Gastrocnemius medialis (tissue), 4 donors: ENCODE results near the gene RUFY1.
"Not testable (repeated sequence)": the region's sequence is repeated elsewhere in the genome, so short reads cannot be mapped to it uniquely, and the experiment has no call there.

Experiments used
- POLR2A ChIP-seq, 2 donors: fragments of 450-650 bp; IDR thresholded peaks; one replicate each; pipeline ENCODE4 v1.6.1; 2017; ENCODE audit warnings: antibody characterized with exemption in 2 of 2, mild to moderate bottlenecking in 2 of 2, moderate library complexity in 2 of 2
- TF ChIP-seq, protein P1 (sequence below), 5 experiments: fragments of 450-650 bp in 3 of 5; fragments of 200-600 bp in 2 of 5; sonication (generic) in 2 of 5; IDR thresholded peaks in 4 of 5; conservative IDR thresholded peaks in 1 of 5; 1 replicate in 4 of 5; 2 replicates in 1 of 5; pipeline ENCODE4 v1.5.1; 2016 to 2019; ENCODE audit warnings: antibody characterized with exemption in 5 of 5, mild to moderate bottlenecking in 3 of 5, moderate library complexity in 3 of 5

DNA sequence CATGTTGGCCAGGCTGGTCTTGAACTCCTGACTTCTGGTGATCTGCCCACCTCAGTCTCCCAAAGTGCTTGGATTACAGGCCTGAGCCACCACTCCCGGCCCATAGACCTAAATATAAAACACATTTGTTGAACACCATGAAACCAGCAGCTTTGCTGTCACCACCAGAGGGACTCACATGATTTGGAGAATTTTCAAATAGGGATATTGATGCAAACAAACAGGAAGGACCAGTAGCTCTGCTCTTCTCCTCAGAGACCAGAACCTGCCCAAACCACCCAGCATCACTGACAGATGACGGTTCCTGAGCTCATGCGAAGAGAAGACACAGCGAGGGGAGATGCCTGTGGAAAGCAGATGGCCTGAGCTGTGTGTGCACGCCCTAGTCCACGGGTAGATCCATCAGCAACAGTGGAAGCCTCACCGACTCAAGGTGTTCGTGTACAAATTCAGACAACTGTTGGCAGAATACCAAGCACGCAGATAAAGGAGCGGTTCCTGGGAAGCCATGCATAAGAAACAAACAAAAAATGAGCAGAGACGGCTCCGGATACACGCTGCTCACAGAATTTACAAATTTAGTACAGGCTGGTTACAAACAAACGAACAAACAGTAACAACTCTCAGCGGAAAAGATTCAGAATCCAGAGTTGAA, 30.8 kb upstream of the RUFY1 start:
- TF ChIP-seq, protein P1, sequence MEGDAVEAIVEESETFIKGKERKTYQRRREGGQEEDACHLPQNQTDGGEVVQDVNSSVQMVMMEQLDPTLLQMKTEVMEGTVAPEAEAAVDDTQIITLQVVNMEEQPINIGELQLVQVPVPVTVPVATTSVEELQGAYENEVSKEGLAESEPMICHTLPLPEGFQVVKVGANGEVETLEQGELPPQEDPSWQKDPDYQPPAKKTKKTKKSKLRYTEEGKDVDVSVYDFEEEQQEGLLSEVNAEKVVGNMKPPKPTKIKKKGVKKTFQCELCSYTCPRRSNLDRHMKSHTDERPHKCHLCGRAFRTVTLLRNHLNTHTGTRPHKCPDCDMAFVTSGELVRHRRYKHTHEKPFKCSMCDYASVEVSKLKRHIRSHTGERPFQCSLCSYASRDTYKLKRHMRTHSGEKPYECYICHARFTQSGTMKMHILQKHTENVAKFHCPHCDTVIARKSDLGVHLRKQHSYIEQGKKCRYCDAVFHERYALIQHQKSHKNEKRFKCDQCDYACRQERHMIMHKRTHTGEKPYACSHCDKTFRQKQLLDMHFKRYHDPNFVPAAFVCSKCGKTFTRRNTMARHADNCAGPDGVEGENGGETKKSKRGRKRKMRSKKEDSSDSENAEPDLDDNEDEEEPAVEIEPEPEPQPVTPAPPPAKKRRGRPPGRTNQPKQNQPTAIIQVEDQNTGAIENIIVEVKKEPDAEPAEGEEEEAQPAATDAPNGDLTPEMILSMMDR (IDR thresholded peaks at IDR 0.05 in 4 of 5, conservative IDR thresholded peaks at IDR 0.05 in 1 of 5): not testable (repeated sequence)
- TF ChIP-seq POLR2A (IDR thresholded peaks at IDR 0.05): not testable (repeated sequence)
